ENCODE measurements around the gene INTS6. TPM values are rescaled to one million over a fixed set of nuclear protein-coding genes. Genes with fewer than 3 reads are reported as not detected.

INTS6 gene
- total RNA-seq, 1 donor = 69.1 TPM

GRCh38 chr13:51451134-51451466 is 1.7 kb downstream of the INTS6 start:
- peak overlapping the region; percentile 93 for H3K4me3 ChIP-seq (ENCODE audit: low read depth, low read length)
- DNase-seq (ENCODE audit: low read depth) = no peak
- TF ChIP-seq, protein P1, sequence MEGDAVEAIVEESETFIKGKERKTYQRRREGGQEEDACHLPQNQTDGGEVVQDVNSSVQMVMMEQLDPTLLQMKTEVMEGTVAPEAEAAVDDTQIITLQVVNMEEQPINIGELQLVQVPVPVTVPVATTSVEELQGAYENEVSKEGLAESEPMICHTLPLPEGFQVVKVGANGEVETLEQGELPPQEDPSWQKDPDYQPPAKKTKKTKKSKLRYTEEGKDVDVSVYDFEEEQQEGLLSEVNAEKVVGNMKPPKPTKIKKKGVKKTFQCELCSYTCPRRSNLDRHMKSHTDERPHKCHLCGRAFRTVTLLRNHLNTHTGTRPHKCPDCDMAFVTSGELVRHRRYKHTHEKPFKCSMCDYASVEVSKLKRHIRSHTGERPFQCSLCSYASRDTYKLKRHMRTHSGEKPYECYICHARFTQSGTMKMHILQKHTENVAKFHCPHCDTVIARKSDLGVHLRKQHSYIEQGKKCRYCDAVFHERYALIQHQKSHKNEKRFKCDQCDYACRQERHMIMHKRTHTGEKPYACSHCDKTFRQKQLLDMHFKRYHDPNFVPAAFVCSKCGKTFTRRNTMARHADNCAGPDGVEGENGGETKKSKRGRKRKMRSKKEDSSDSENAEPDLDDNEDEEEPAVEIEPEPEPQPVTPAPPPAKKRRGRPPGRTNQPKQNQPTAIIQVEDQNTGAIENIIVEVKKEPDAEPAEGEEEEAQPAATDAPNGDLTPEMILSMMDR (IDR thresholded peaks at IDR 0.05; ENCODE audit: insufficient read depth, low read depth, low read length) = no peak

- no peak overlapping the region for H3K4me3 ChIP-seq (ENCODE audit: low read depth, low read length)
- TF ChIP-seq, protein P1 (IDR thresholded peaks at IDR 0.05; ENCODE audit: insufficient read depth, low read depth, low read length) = no peak
- no peak for DNase-seq (ENCODE audit: low read depth)
These were observed 3.8 kb downstream of the INTS6 start for GRCh38 chr13:51449018-51449417.

GRCh38 chr13:51444922-51445321 is 7.9 kb downstream of the INTS6 start:
- DNase-seq (ENCODE audit: low read depth) = peak; percentile 61

DNA sequence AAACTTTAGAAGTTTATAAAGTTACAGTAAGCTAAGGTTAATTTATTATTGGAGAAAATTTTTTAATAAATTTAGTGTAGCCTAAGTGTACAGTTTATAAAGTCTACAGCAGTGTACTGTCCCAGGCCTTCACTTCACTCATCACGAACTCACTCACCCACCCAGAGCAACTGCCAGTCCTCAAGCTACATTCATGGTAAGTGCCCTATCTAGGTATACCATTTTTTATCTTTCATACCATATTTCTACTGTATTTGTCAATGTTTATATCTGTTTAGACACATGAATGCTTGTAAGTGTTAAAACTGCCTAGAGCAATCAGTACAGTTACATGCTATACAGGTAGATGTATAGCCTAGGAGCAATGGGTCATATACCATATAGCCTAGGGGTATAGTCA is 12.5 kb downstream of the INTS6 start:
- DNase-seq (ENCODE audit: low read depth) = no peak
- TF ChIP-seq, protein P1 (IDR thresholded peaks at IDR 0.05; ENCODE audit: insufficient read depth, low read depth, low read length) = no peak
- H3K4me3 ChIP-seq (ENCODE audit: low read depth, low read length) = no peak overlapping the region

More at GRCh38 chr13:51444922-51445321, 7.9 kb downstream of the INTS6 start:
- TF ChIP-seq, protein P1 (IDR thresholded peaks at IDR 0.05; ENCODE audit: insufficient read depth, low read depth, low read length) = peak; percentile 33
- H3K4me3 ChIP-seq (ENCODE audit: low read depth, low read length) = no peak overlapping the region

GRCh38 chr13:51437550-51438127 is 15.2 kb downstream of the INTS6 start:
- no peak for DNase-seq (ENCODE audit: low read depth)
- H3K4me3 ChIP-seq (ENCODE audit: low read depth, low read length) = no peak overlapping the region
- TF ChIP-seq, protein P1 (IDR thresholded peaks at IDR 0.05; ENCODE audit: insufficient read depth, low read depth, low read length) = no peak

DNA sequence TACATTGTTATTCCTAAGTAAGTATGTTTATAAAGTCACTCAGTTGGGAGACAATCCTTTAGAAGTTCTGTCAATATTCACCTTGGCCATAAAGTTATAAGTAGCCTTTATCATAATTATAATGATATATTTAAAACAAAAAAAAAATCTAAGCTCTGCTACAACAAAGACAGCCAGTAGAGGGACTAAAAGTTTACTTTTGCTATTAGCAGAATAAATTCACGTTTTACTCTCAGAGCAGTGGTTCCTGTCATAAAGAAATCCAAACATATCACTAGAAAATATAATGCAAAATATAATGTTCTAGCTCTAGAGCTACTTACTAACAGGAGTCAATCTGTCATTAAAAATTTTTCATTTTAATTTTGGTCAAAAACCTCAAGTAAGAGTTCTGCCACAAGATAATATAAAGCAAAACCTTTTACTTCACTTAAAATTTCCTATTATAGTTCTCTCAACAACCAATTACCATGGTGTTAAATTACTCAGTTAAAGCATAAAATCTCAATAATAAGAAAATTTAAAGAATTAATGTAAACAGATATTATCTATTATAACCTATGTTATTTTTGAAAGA is 17.7 kb downstream of the INTS6 start:
- H3K4me3 ChIP-seq (ENCODE audit: low read depth, low read length) = no peak overlapping the region
- TF ChIP-seq, protein P1 (IDR thresholded peaks at IDR 0.05; ENCODE audit: insufficient read depth, low read depth, low read length) = peak; percentile 59
- peak; percentile 40 for DNase-seq (ENCODE audit: low read depth)

DNA sequence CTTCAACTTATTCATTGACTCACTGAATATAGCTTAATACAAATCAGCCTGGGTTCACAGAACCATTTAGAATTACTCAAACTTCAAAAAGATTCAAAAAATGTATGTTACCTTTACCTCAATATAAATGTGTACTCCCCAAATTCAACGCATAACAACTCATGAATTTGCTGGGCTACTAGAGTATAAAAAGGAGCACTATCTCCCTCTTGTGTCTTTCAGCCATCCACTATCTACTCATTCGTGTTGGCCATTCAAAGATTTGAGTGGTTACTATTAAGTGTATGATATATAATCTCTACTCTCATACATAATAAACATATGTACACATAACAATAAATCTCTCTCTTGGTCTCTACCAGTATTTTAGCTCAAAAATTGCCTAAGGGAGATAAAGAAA is 20.3 kb downstream of the INTS6 start:
- no peak overlapping the region for H3K4me3 ChIP-seq (ENCODE audit: low read depth, low read length)
- TF ChIP-seq, protein P1 (IDR thresholded peaks at IDR 0.05; ENCODE audit: insufficient read depth, low read depth, low read length) = no peak
- DNase-seq (ENCODE audit: low read depth) = no peak
